Upper lobe of left lung (tissue), 6 donors: ENCODE data around the gene UGT2A2. TPM values are rescaled to one million over a fixed set of nuclear protein-coding genes. Genes with fewer than 3 reads are reported as not detected.

Source experiments
- ATAC-seq, 2 donors: fragments of 200-7000 bp; cut with Tn5 transposase; one replicate each; pipeline ENCODE4 v1.9.1; 2022; ENCODE audit warnings: mild to moderate bottlenecking in 2 of 2, moderate library complexity in 2 of 2; ENCODE audit not compliant: low FRiP score in 2 of 2
- DNase-seq, 2 donors: peaks; one replicate each; pipeline ENCODE4 v3.0.0-alpha.2; 2019 to 2020
- H3K27ac ChIP-seq, 4 donors: fragments of 200-600 bp; sonication (generic); one replicate each; pipeline ENCODE4 v1.5.1; 2016 to 2019
- H3K27me3 ChIP-seq, 4 donors: fragments of 200-600 bp; sonication (generic); one replicate each; pipeline ENCODE4 v1.5.1; 2017 to 2019
- H3K36me3 ChIP-seq, 4 donors: fragments of 200-600 bp; sonication (generic); one replicate each; pipeline ENCODE4 v1.5.1; 2016 to 2019
- H3K4me1 ChIP-seq, 4 donors: fragments of 200-600 bp; sonication (generic); one replicate each; pipeline ENCODE4 v1.5.1; 2018 to 2019
- H3K4me3 ChIP-seq, 4 donors: fragments of 200-600 bp; sonication (generic); one replicate each; pipeline ENCODE4 v1.5.1; 2017 to 2019; ENCODE audit warnings: mild to moderate bottlenecking in 2 of 4, moderate library complexity in 1 of 4
- H3K9me3 ChIP-seq, 4 donors: fragments of 200-600 bp; sonication (generic); one replicate each; pipeline ENCODE4 v1.5.1; 2018 to 2019
- CTCF ChIP-seq, 6 experiments: fragments of 450-650 bp in 4 of 6; fragments of 200-600 bp in 2 of 6; sonication (generic) in 2 of 6; IDR thresholded peaks; one replicate each; pipeline ENCODE4 v1.5.1; 2016 to 2019; ENCODE audit warnings: antibody characterized with exemption in 6 of 6
- EP300 ChIP-seq, 4 donors: sonication (generic); formaldehyde crosslinking; IDR thresholded peaks; one replicate each; pipeline ENCODE4 v1.5.1; 2017; ENCODE audit warnings: antibody characterized with exemption in 4 of 4, control low read depth in 2 of 4
- POLR2A ChIP-seq, 4 donors: fragments of 450-650 bp; IDR thresholded peaks; one replicate each; pipeline ENCODE4 v1.5.1; 2016 to 2017; ENCODE audit warnings: antibody characterized with exemption in 4 of 4, mild to moderate bottlenecking in 2 of 4
- POLR2AphosphoS5 ChIP-seq, 2 donors: sonication (generic); formaldehyde crosslinking; IDR thresholded peaks; one replicate each; pipeline ENCODE4 v1.5.1; 2017; ENCODE audit warnings: antibody characterized with exemption in 2 of 2
- WGBS, 2 donors: methylation state at CpG; one replicate each; pipeline ENCODE4 v1.1.5; 2017 to 2018; 5-methylcytosine and 5-hydroxymethylcytosine counted together
- total RNA-seq, 6 donors: library from RNA; depleted of rRNA in 4 of 6; stranded (reverse); fragments of >200 nt in 4 of 6; gene quantifications; one replicate each; pipeline versions ENCODE4 v1.1.0 to v1.2.1, GENCODE V29; 2016 to 2021
- donor health status: DM: no; HTN: no; CAD: no; lungs with moderate emphysema.
- donor health status: DM: no; HTN: yes; CAD: no; lungs with severe emphysema.

Gene UGT2A2
- total RNA-seq, 6 donors from 2014 or later: not detected

GRCh38 chr4:69642961-69643360 lies 3.5 kb upstream of the UGT2A2 start:
- Histone ChIP-seq H3K9me3 (no peaks in the 10 kb centered on the region), H3K4me3 (no peak overlapping the region), H3K36me3 (no peaks in the 10 kb centered on the region), H3K27ac (no peak overlapping the region), H3K27me3 (no peaks in the 10 kb centered on the region), H3K4me1 (no peaks in the 10 kb centered on the region)
- TF ChIP-seq EP300 (IDR thresholded peaks at IDR 0.05): no peak
- no peak for TF ChIP-seq POLR2AphosphoS5 (IDR thresholded peaks at IDR 0.05)
- no peak for TF ChIP-seq POLR2A (IDR thresholded peaks at IDR 0.05)
- no peak for TF ChIP-seq CTCF (IDR thresholded peaks at IDR 0.05)
- DNase-seq (no peak), ATAC-seq (no peak)
- WGBS, 2 donors: 79 to 82% methylated on average over 2 of the region's 2 CpGs

DNA sequence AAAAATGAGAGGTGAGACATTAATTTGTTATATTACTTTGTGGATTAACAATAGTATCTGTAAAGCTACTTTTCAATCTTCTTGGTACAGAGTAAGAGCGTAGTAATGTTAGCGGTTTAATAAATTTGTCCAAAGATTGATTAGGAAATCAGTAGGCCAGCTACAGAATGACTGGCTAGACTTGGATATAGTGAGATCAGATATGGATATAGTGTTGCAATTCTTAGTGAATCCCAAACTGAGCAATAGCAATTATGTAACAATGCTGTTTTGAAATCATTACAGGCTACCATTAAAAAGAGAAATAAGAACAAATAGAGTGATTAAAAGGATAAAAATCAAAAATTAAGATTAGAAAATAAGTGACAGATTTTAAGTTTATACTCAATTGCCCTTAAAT lies 847 bp upstream of the UGT2A2 start:
- no peak for TF ChIP-seq POLR2A (IDR thresholded peaks at IDR 0.05)
- no peak for TF ChIP-seq EP300 (IDR thresholded peaks at IDR 0.05)
- no peak for TF ChIP-seq CTCF (IDR thresholded peaks at IDR 0.05)
- ATAC-seq (no peak), DNase-seq (no peak)
- no peaks in the 10 kb centered on the region for H3K4me1 ChIP-seq
- H3K27ac ChIP-seq: no peak overlapping the region
- no peaks in the 10 kb centered on the region for H3K9me3 ChIP-seq
- WGBS, 2 donors: 94 to 95% methylated on average over 2 of the region's 2 CpGs
- no peaks in the 10 kb centered on the region for H3K27me3 ChIP-seq
- no peaks in the 10 kb centered on the region for H3K36me3 ChIP-seq
- no peak overlapping the region for H3K4me3 ChIP-seq

DNA sequence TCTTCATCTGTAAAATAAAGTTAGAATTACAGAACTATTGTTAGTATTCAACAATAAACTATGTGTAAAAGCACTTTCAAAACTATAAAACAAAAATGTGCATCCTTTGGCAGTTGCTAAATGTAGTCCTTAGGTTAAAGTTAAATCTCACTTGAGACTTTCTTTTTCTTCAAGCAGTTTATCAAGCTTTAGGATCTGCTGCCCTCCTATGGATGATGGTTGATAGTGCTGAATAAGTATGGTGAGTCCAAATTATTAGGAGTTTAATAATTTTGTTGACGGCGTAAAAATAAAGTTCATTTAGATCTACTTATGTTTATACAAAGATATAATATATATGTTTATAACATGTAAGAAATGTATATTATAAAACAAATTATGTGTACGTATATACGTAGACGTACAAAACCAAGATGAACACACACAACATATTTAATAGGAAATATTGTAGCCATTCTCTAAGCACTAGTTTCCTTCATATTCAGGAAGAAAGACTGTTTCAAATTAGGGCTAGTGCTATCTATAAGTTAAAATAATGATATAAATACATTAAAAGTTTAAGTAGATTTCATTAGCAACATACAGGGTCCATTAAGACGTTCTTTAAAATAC lies 22.3 kb downstream of the UGT2A2 start:
- H3K4me1 ChIP-seq: no peaks in the 10 kb centered on the region
- H3K4me3 ChIP-seq: no peak overlapping the region
- H3K27me3 ChIP-seq: no peaks in the 10 kb centered on the region
- no peak for DNase-seq
- no peak overlapping the region for H3K27ac ChIP-seq
- TF ChIP-seq POLR2AphosphoS5 (IDR thresholded peaks at IDR 0.05) (no peak), CTCF (IDR thresholded peaks at IDR 0.05) (peak in 3 of 6 experiments; percentile 39 to 46 (median 41))
- H3K36me3 ChIP-seq: no peaks in the 10 kb centered on the region
- 69 to 81% methylated on average over 6 of the region's 6 CpGs for WGBS, 2 donors
- H3K9me3 ChIP-seq: no peaks in the 10 kb centered on the region
- no peak for ATAC-seq

DNA sequence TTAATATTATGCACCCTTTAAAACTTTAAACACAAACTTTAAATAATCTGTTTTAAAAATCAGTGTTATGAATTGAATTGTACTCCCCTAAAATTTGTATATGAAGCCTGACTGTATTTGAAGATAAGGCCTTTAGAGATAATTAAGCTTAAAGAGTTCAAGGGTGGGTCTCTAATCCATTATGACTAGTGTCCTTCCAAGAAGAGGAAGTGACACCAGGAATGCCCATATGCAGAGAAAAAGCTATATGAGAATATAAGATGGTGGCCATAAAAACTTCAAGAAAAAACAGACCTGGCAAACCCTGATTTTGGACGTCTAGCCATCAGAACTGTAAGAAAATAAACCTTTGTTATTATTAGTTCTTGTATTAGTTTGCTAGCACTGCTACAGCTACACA lies 29.0 kb downstream of the UGT2A2 start:
- WGBS, 2 donors: 52 to 85% methylated on average over 1 of the region's 1 CpG
- TF ChIP-seq EP300 (IDR thresholded peaks at IDR 0.05) (no peak), POLR2A (IDR thresholded peaks at IDR 0.05) (no peak), CTCF (IDR thresholded peaks at IDR 0.05) (no peak), POLR2AphosphoS5 (IDR thresholded peaks at IDR 0.05) (no peak)
- ATAC-seq (no peak), DNase-seq (no peak)
- Histone ChIP-seq H3K27me3 (no peaks in the 10 kb centered on the region), H3K36me3 (no peaks in the 10 kb centered on the region), H3K4me3 (no peak overlapping the region), H3K27ac (no peak overlapping the region), H3K9me3 (no peaks in the 10 kb centered on the region), H3K4me1 (no peaks in the 10 kb centered on the region)

GRCh38 chr4:69601065-69601464 lies 38.4 kb downstream of the UGT2A2 start:
- Histone ChIP-seq H3K4me3 (no peak overlapping the region), H3K9me3 (no peaks in the 10 kb centered on the region), H3K36me3 (no peaks in the 10 kb centered on the region), H3K4me1 (no peaks in the 10 kb centered on the region), H3K27ac (no peak overlapping the region), H3K27me3 (no peaks in the 10 kb centered on the region)
- no peak for DNase-seq
- TF ChIP-seq POLR2AphosphoS5 (IDR thresholded peaks at IDR 0.05): no peak
- TF ChIP-seq CTCF (IDR thresholded peaks at IDR 0.05): no peak
- TF ChIP-seq EP300 (IDR thresholded peaks at IDR 0.05): no peak
- TF ChIP-seq POLR2A (IDR thresholded peaks at IDR 0.05): no peak
- no peak for ATAC-seq
- WGBS, 2 donors: 49 to 83% methylated on average over 4 of the region's 4 CpGs
